ENCODE measurements around the gene IFT81. TPM values are rescaled to one million over a fixed set of nuclear protein-coding genes. Genes with fewer than 3 reads are reported as not detected.
A peak's percentile ranks its signal among the peaks of the same experiment; 100 is the strongest.

The IFT81 gene
- total and polyA plus RNA-seq, 11 donors = 4.3 to 9.8 (median 8.5) TPM

DNA sequence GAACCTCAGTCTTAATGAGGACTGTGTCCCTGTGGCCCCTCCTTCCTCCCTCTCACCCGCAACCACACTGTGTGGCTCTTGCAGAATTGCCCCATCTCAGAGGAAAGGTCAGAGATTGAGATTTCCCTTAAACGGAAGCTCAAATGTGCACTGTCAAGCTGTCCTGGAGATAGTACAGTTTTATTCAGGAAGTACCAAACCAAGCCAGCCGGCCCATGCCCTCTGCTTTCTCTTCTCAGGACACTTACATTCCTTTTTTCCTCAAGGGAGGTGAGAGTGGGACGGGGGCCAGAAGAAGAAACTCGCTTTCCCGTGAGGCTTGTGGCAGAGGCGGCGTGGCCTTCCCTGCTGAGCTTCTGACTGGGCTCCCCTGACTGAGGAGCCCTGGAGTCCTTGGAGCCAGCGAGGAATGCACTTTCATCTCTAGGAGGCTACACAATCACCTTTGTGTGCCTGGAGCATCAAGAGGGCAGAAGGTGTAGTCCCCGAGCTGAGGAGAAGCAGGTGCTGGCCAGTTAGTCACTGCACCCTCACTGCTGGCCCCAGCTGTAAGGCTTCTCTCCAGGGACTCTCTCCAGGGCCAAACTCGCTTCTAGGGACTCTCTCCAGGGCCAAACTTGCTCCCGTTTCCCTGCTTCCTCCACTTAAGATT is 132.7 kb downstream of the IFT81 start:
- H3K4me3 ChIP-seq = peak overlapping the region in 1 of 12 donors; percentile 23
- DNase-seq (peak; percentile 46 to 77 (median 63)), ATAC-seq (peak in 3 of 4 donors; percentile 25 to 65 (median 30))
- WGBS, 4 donors = 50 to 68% (median 52%) methylated on average over 12 of the region's 12 CpGs
- intact Hi-C loops (cut with DNase I) = loop anchor here in 1 of 10 donors (10.0 kb wide), 1 partner anchor 152 kb away; no protein-coding TSS in a partner anchor
- no peaks in the 10 kb centered on the region for H3K36me3 ChIP-seq
- H3K4me1 ChIP-seq = peaks cover 0 to 37% (median 19%) of the 10 kb centered on the region in 12 donors
- peak overlapping the region in 11 of 12 donors; percentile 28 to 87 (median 49) for H3K27ac ChIP-seq
- H3K27me3 ChIP-seq = no peaks in the 10 kb centered on the region
- TF ChIP-seq, protein P1, sequence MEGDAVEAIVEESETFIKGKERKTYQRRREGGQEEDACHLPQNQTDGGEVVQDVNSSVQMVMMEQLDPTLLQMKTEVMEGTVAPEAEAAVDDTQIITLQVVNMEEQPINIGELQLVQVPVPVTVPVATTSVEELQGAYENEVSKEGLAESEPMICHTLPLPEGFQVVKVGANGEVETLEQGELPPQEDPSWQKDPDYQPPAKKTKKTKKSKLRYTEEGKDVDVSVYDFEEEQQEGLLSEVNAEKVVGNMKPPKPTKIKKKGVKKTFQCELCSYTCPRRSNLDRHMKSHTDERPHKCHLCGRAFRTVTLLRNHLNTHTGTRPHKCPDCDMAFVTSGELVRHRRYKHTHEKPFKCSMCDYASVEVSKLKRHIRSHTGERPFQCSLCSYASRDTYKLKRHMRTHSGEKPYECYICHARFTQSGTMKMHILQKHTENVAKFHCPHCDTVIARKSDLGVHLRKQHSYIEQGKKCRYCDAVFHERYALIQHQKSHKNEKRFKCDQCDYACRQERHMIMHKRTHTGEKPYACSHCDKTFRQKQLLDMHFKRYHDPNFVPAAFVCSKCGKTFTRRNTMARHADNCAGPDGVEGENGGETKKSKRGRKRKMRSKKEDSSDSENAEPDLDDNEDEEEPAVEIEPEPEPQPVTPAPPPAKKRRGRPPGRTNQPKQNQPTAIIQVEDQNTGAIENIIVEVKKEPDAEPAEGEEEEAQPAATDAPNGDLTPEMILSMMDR (IDR thresholded peaks at IDR 0.05) = no peak
- TF ChIP-seq POLR2A (IDR thresholded peaks at IDR 0.05) = no peak
- H3K9me3 ChIP-seq = no peaks in the 10 kb centered on the region

DNA sequence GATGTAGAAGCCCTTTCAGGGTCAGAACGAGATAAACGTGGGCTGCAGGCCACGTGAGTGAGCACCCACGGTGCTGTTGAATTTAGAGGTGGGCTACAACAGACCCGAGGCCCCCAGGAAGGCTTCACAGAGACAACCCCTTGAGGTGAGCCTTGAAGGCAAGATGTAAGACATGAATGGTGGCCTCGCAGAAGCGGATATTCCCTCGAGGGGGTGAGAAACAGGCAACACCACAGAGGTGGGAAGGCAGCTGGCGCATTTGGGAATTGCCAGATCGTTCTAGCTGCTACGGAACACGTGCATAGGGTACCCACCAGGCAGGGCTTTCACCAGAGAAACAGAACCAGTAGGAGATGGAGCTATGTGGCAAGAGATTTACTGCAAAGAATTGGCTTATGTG is 134.3 kb downstream of the IFT81 start:
- DNase-seq (no peak), ATAC-seq (no peak)
- WGBS, 4 donors = 90 to 92% (median 91%) methylated on average over 12 of the region's 12 CpGs
- H3K9me3 ChIP-seq = no peaks in the 10 kb centered on the region
- H3K27me3 ChIP-seq = no peaks in the 10 kb centered on the region
- peaks cover 0 to 27% (median 11%) of the 10 kb centered on the region in 12 donors for H3K4me1 ChIP-seq
- H3K4me3 ChIP-seq = no peak overlapping the region
- intact Hi-C loops (cut with DNase I) = loop anchor here in 1 of 10 donors (10.0 kb wide), 1 partner anchor 154 kb away; no protein-coding TSS in a partner anchor
- H3K27ac ChIP-seq = peak overlapping the region in 1 of 12 donors; percentile 9
- H3K36me3 ChIP-seq = no peaks in the 10 kb centered on the region
- TF ChIP-seq POLR2A (IDR thresholded peaks at IDR 0.05) = no peak
- TF ChIP-seq, protein P1 (IDR thresholded peaks at IDR 0.05) = no peak

DNA sequence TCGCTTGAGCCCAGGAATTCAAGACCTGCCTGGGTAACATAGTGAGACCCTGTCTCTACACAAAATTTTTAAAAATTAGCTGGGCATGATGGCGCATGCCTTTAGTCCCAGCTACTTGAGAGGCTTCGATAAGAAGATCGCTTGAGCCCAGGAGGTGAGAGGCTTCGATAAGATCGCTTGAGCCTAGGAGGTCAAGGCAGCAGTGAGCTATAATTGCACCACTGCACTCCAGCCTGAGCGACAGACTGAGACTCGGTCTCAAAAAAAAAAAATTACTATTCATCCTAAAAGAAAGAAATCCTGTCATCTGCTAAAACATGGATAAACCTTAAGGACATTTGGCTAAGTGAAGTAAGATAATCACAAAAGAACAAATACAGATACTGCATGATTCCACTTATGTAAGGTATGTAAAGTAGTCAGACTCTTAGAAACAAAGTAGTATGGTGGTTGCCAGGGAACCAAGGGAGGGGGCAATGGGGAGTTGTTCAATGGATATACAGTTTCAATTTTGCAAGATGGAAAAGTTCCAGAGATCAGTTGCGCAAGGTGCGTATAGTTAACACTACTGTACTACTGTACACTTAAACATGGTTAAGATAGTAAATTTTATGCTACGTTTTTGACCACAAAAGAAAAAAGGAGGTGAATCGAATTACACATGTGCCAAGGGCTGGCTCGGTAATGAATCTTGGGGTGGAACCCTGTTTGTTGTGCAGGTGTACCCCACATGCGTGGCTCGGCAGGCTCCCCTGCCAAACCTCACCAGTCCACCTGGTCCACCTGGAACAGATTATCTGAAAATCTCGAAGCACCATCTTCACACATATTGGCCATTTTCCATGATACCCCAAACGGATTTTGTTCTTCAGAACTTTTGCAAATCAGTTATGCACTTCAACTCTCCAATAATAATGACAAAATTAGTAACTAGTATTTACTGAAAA is 138.6 kb downstream of the IFT81 start:
- no peak for TF ChIP-seq POLR2A (IDR thresholded peaks at IDR 0.05)
- TF ChIP-seq, protein P1 (IDR thresholded peaks at IDR 0.05) = no peak
- 60 to 66% (median 66%) methylated on average over 17 of the region's 17 CpGs for WGBS, 4 donors
- DNase-seq (no peak), ATAC-seq (no peak)
- Histone ChIP-seq H3K27me3 (no peaks in the 10 kb centered on the region), H3K9me3 (no peaks in the 10 kb centered on the region), H3K27ac (peak overlapping the region in 2 of 12 donors; percentile 12 to 33), H3K4me1 (peaks cover 0 to 25% (median 13%) of the 10 kb centered on the region in 12 donors), H3K36me3 (no peaks in the 10 kb centered on the region), H3K4me3 (no peak overlapping the region)
- intact Hi-C loops (cut with DNase I) = no loop called here
